Parathyroid adenoma (tissue), 2 donors: ENCODE data around the gene PLK3.
"Not testable (repeated sequence)": the region's sequence is repeated elsewhere in the genome, so short reads cannot be mapped to it uniquely, and the experiment has no call there.

Experiments
- H2AFZ ChIP-seq: fragments of 300-600 bp; sonication (generic); one replicate; pipeline ENCODE4 v1.7.0; 2017; ENCODE audit warnings: antibody characterized with exemption, mild to moderate bottlenecking
- H3K27ac ChIP-seq: fragments of 300-600 bp; sonication (generic); one replicate; pipeline ENCODE4 v1.7.0; 2017
- H3K27me3 ChIP-seq: fragments of 300-600 bp; sonication (generic); one replicate; pipeline ENCODE4 v1.7.0; 2017; ENCODE audit warnings: low read length; ENCODE audit not compliant: control insufficient read depth, insufficient read depth
- H3K36me3 ChIP-seq: fragments of 300-600 bp; sonication (generic); one replicate; pipeline ENCODE4 v1.7.0; 2017; ENCODE audit warnings: low read length; ENCODE audit not compliant: control insufficient read depth, insufficient read depth
- H3K4me1 ChIP-seq: fragments of 300-600 bp; sonication (generic); one replicate; pipeline ENCODE4 v1.7.0; 2017; ENCODE audit warnings: control low read depth
- H3K4me2 ChIP-seq: fragments of 300-600 bp; sonication (generic); one replicate; pipeline ENCODE4 v1.7.0; 2017; ENCODE audit warnings: low read length
- H3K4me3 ChIP-seq: fragments of 300-600 bp; sonication (generic); one replicate; pipeline ENCODE4 v1.7.0; 2017; ENCODE audit warnings: low read depth, low read length
- H3K79me2 ChIP-seq: fragments of 300-600 bp; sonication (generic); one replicate; pipeline ENCODE4 v1.7.0; 2017; ENCODE audit warnings: control low read depth
- H3K9ac ChIP-seq: fragments of 300-600 bp; sonication (generic); one replicate; pipeline ENCODE4 v1.7.0; 2017; ENCODE audit warnings: mild to moderate bottlenecking
- H3K9me3 ChIP-seq: fragments of 300-600 bp; sonication (generic); one replicate; pipeline ENCODE4 v1.7.0; 2017; ENCODE audit warnings: low read length; ENCODE audit not compliant: control insufficient read depth
- TF ChIP-seq, protein P1 (sequence below): fragments of 300-600 bp; sonication (generic); IDR thresholded peaks from one replicate; pipeline ENCODE4 v1.7.0; 2017; ENCODE audit warnings: antibody characterized with exemption, mild to moderate bottlenecking
- donor health status: primary hyperparathyroidism.

Gene PLK3

DNA sequence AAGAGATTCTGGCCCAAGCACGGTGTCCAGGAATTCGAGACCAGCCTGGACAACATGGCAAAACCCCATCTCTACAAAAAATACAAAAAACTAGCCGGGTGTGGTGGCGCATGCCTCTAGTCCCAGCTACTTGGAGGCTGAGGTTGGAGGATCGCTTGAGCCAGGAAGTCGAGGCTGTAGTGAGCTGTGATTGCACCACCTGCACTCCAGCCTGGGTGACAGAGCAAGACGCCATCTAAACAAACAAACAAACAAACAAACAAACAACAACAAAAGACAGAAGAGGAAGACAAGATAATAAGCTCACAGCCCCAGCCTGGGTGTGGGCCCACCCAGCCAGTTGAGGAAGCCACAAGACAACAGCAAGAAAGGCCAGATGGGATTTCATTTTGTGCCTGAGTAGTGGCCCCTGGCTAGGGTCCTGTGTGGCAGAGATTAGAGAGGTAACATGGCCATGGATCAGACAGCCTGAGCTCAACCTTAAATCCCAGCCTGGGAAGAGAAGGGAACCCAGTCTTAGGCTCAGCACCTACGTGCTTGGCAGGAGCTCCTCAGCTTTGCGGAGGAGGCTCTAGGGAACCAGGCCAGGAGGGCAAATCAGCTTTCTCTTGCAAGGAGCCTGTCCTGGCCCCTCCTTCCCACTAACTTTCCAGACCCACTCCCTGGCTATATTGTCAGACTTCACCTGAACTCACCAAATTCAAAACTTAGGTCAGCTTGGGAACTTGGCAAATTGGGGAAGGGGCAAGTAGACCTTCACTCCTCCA is 7.3 kb upstream of the PLK3 start:
- Histone ChIP-seq H3K36me3 (no peaks in the 10 kb centered on the region), H3K4me1 (no peaks in the 10 kb centered on the region), H2AFZ (no peak overlapping the region), H3K4me2 (no peak overlapping the region), H3K9me3 (no peaks in the 10 kb centered on the region), H3K27ac (no peak overlapping the region), H3K79me2 (no peaks in the 10 kb centered on the region), H3K9ac (no peak overlapping the region), H3K4me3 (no peak overlapping the region), H3K27me3 (no peaks in the 10 kb centered on the region)
- TF ChIP-seq, protein P1, sequence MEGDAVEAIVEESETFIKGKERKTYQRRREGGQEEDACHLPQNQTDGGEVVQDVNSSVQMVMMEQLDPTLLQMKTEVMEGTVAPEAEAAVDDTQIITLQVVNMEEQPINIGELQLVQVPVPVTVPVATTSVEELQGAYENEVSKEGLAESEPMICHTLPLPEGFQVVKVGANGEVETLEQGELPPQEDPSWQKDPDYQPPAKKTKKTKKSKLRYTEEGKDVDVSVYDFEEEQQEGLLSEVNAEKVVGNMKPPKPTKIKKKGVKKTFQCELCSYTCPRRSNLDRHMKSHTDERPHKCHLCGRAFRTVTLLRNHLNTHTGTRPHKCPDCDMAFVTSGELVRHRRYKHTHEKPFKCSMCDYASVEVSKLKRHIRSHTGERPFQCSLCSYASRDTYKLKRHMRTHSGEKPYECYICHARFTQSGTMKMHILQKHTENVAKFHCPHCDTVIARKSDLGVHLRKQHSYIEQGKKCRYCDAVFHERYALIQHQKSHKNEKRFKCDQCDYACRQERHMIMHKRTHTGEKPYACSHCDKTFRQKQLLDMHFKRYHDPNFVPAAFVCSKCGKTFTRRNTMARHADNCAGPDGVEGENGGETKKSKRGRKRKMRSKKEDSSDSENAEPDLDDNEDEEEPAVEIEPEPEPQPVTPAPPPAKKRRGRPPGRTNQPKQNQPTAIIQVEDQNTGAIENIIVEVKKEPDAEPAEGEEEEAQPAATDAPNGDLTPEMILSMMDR: no peak

DNA sequence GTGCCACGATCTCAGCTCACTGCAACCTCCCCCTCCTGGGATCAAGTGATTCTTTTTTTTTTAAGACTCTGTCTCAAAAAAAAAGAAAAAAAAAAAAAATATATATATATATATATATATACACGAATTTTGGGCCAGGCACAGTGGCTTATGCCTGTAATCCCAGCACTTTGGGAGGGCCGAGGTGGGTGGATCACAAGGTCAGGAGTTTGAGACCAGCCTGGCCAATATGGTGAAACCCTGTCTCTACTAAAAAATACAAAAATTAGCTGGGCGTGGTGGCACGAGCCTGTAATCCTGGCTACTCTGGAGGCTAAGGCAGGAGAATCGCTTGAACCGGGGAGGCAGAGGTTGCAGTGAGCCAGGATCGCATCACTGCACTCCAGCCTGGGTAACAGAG is 2.3 kb upstream of the PLK3 start:
- not testable (repeated sequence) for H3K9ac ChIP-seq, H3K79me2 ChIP-seq, H3K36me3 ChIP-seq, H3K27ac ChIP-seq, H3K27me3 ChIP-seq, H3K4me1 ChIP-seq, H3K4me3 ChIP-seq, H3K4me2 ChIP-seq, H2AFZ ChIP-seq, H3K9me3 ChIP-seq

DNA sequence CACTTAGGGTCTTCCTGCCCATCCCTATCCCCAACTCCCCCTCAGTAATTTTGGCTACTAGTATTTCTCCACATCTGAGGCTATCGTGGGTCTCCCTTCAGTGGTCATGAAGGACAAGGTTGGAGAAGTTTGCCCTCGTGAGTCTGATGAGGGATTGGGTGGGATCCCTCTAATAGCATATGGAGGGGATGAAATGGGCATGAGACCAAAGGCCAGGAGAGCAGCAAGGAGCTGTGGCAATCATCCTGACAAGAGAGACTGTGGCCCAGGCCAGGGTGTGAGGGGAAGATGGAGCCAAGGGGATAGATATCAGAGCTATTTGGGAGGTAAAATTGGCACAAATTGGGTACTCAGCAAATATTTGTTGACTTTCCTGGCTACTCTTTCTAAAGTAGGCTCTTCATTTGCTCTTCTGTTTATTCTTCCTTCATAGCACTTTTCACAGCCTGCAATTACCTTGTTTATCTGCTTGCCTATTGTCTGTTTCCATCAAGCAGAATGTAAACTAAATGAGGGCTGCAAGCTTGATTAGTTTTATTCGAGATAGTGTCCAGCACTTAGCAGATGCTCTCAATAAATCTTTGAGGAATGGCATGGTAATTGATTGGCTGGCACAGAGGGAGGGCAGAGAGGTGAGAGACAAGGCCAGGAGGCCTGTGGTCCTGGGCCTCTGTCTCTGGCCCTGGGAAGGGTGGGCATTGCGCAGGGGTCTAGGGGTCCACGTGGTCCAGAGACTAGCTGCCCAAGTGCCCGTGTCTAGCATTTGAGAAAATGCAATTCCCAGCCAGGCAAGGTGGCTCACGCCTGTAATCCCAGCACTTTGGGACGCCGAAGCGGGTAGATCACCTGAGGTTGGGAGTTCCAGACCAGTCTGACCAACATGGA is 1.5 kb upstream of the PLK3 start:
- Histone ChIP-seq H3K27me3 (no peaks in the 10 kb centered on the region), H3K79me2 (no peaks in the 10 kb centered on the region), H3K9ac (no peak overlapping the region), H3K36me3 (no peaks in the 10 kb centered on the region), H3K27ac (peak overlapping the region; percentile 86), H3K4me3 (no peak overlapping the region), H3K4me2 (no peak overlapping the region), H2AFZ (peak overlapping the region; percentile 46), H3K9me3 (no peaks in the 10 kb centered on the region), H3K4me1 (no peaks in the 10 kb centered on the region)
- TF ChIP-seq, protein P1: no peak

DNA sequence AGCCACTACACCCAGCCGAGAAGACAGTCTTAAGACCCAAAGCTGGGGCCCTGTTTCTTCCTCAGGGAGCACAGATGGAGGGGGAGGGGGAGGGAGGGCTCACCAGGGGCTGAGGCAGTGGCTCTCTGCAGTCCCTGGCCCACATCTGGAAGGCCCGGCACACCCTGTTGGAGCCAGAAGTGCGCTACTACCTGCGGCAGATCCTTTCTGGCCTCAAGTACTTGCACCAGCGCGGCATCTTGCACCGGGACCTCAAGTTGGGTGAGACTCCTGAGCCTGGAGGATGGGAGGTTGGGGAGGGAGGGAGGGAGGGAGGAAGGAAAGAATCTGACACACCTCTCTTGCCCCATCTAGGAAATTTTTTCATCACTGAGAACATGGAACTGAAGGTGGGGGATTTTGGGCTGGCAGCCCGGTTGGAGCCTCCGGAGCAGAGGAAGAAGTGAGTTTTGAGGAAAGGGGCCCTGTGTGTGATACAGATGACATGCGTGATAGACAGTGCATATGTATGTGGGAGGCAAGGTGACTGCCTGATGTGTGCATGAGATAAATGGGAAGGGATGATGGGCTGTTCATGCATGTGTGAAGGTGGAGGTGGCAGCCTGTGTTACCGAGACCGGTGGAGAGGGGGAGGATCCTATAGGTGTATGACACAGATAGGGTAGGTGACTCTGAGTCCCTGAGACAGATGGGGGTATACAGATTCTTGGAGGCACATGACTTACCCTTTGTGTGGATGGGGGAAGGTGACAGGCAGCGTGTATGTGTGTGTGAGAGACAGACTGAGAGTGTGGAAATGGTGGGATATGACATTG is 1.5 kb downstream of the PLK3 start:
- Histone ChIP-seq H3K4me1 (peaks cover 3% of the 10 kb centered on the region), H3K79me2 (no peaks in the 10 kb centered on the region), H3K9ac (no peak overlapping the region), H3K4me2 (peak overlapping the region; percentile 55), H3K4me3 (peak overlapping the region; percentile 78), H3K27me3 (no peaks in the 10 kb centered on the region), H3K36me3 (no peaks in the 10 kb centered on the region), H3K27ac (no peak overlapping the region), H3K9me3 (no peaks in the 10 kb centered on the region), H2AFZ (no peak overlapping the region)
- TF ChIP-seq, protein P1: no peak
